Hepatocyte (in vitro differentiated cells): Measurements from ENCODE around the gene SFT2D2. TPM values are rescaled to one million over a fixed set of nuclear protein-coding genes. Genes with fewer than 3 reads are reported as not detected.

Source experiments
- DNase-seq: peaks from one replicate; pipeline ENCODE4 v3.0.0-alpha.2; 2016; ENCODE audit warnings: low spot score
- H2AFZ ChIP-seq: fragments of 200-600 bp; sonication (generic); 2 replicates; pipeline ENCODE4 v1.6.0; 2016; ENCODE audit warnings: antibody characterized with exemption, mild to moderate bottlenecking
- H3K27ac ChIP-seq: fragments of 200-600 bp; sonication (generic); 2 replicates; pipeline ENCODE4 v1.5.1; 2016; ENCODE audit warnings: mild to moderate bottlenecking
- H3K27me3 ChIP-seq: fragments of 200-600 bp; sonication (generic); 2 replicates; pipeline ENCODE4 v1.6.1; 2016
- H3K36me3 ChIP-seq: fragments of 200-600 bp; sonication (generic); replicated peaks from 2 replicates; pipeline ENCODE4 v1.5.1; 2016; ENCODE audit warnings: low read depth; ENCODE audit not compliant: insufficient read depth
- H3K4me1 ChIP-seq: fragments of 200-600 bp; sonication (generic); 2 replicates; pipeline ENCODE4 v1.5.1; 2016; ENCODE audit warnings: mild to moderate bottlenecking, moderate library complexity; ENCODE audit not compliant: insufficient read depth
- H3K4me2 ChIP-seq: fragments of 200-600 bp; sonication (generic); 2 replicates; pipeline ENCODE4 v1.6.0; 2016
- H3K4me3 ChIP-seq: fragments of 200-600 bp; sonication (generic); 2 replicates; pipeline ENCODE4 v1.5.1; 2016; ENCODE audit warnings: mild to moderate bottlenecking
- H3K79me2 ChIP-seq: fragments of 200-600 bp; sonication (generic); 2 replicates; pipeline ENCODE4 v1.6.0; 2017; ENCODE audit warnings: mild to moderate bottlenecking
- H3K9me2 ChIP-seq: fragments of 200-600 bp; sonication (generic); replicated peaks from 2 replicates; pipeline ENCODE4 v1.6.0; 2017; ENCODE audit warnings: mild to moderate bottlenecking; ENCODE audit not compliant: insufficient read depth
- H3K9me3 ChIP-seq: fragments of 200-600 bp; sonication (generic); 2 replicates; pipeline ENCODE4 v1.5.1; 2016; ENCODE audit warnings: low read depth, mild to moderate bottlenecking
- H4K20me1 ChIP-seq: fragments of 200-600 bp; sonication (generic); 2 replicates; pipeline ENCODE4 v1.6.0; 2016; ENCODE audit warnings: mild to moderate bottlenecking; ENCODE audit not compliant: insufficient read depth, poor library complexity, severe bottlenecking
- EZH2 ChIP-seq: fragments of 200-600 bp; sonication (generic); IDR thresholded peaks from 2 replicates; pipeline ENCODE4 v1.6.1; 2016; ENCODE audit warnings: antibody characterized with exemption, mild to moderate bottlenecking, borderline replicate concordance
- EZH2phosphoT487 ChIP-seq: fragments of 200-600 bp; sonication (generic); IDR thresholded peaks from one replicate; pipeline ENCODE4 v1.6.1; 2018; ENCODE audit warnings: antibody characterized with exemption, mild to moderate bottlenecking, low read depth, moderate library complexity; ENCODE audit not compliant: unreplicated experiment, severe bottlenecking
- WGBS: methylation state at CpG from one replicate; pipeline ENCODE4 v1.1.6; 2016; ENCODE audit warnings: low lambda C conversion rate; ENCODE audit errors: missing lambda C conversion rate; 5-methylcytosine and 5-hydroxymethylcytosine counted together
- polyA plus RNA-seq: library from polyadenylated mRNA; unstranded; fragments of >200 nt; fragmentation: Nextera tagmentation; extraction: Ambion mirVana; gene quantifications from 2 replicates; pipeline ENCODE4 v1.2.1, GENCODE V29; 2016
- total RNA-seq: library from RNA; depleted of rRNA; stranded (reverse); fragments of >200 nt; gene quantifications from 2 replicates; pipeline ENCODE4 v1.2.3, GENCODE V29; 2014
- TF ChIP-seq, protein P1 (sequence below): fragments of 200-600 bp; sonication (generic); IDR thresholded peaks from 2 replicates; pipeline ENCODE4 v1.5.1; 2016; ENCODE audit warnings: antibody characterized with exemption, mild to moderate bottlenecking; ENCODE audit not compliant: poor library complexity

Gene SFT2D2
- total and polyA plus RNA-seq, 2 experiments from 2014 or later = 31.5 to 36.9 TPM

DNA sequence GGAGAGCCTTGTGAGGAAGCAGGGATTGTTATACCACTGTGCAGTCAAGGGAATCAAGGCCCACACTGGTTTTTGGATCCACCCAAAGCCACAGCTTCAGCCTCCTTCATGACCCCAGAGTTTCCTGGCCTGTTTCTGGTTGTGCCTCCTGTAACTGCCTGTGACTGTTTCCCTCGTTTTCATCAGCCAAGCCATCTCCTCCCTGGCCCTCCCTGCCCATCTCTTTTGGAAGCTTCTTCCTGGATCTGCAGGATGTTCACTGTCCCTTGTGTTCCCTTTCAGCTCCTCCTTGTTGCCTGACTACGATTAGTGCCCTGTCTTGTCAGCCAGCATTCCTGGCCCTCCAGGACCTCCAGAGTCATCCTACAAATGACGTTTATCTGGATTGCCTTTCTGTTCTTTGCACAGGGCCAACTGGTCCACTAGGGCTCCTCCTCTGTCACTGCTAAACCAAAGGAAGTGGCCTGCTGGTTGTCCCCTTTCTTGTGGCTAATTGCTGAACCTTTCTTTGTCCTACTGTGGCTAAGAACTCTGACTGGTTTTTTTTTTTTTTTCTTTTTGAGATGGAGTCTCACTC lies 17.9 kb downstream of the SFT2D2 start:
- Histone ChIP-seq H4K20me1 (no peaks in the 10 kb centered on the region), H3K9me3 (no peaks in the 10 kb centered on the region), H3K4me1 (peaks cover 5% of the 10 kb centered on the region), H2AFZ (no peak overlapping the region), H3K9me2 (no peaks in the 10 kb centered on the region), H3K27ac (peak overlapping the region; percentile 64), H3K27me3 (no peaks in the 10 kb centered on the region), H3K79me2 (peaks cover 21% of the 10 kb centered on the region), H3K36me3 (peaks cover 4% of the 10 kb centered on the region), H3K4me3 (no peak overlapping the region), H3K4me2 (no peak overlapping the region)
- DNase-seq = no peak
- TF ChIP-seq, protein P1, sequence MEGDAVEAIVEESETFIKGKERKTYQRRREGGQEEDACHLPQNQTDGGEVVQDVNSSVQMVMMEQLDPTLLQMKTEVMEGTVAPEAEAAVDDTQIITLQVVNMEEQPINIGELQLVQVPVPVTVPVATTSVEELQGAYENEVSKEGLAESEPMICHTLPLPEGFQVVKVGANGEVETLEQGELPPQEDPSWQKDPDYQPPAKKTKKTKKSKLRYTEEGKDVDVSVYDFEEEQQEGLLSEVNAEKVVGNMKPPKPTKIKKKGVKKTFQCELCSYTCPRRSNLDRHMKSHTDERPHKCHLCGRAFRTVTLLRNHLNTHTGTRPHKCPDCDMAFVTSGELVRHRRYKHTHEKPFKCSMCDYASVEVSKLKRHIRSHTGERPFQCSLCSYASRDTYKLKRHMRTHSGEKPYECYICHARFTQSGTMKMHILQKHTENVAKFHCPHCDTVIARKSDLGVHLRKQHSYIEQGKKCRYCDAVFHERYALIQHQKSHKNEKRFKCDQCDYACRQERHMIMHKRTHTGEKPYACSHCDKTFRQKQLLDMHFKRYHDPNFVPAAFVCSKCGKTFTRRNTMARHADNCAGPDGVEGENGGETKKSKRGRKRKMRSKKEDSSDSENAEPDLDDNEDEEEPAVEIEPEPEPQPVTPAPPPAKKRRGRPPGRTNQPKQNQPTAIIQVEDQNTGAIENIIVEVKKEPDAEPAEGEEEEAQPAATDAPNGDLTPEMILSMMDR = no peak
- TF ChIP-seq EZH2 = no peak
- no peak for TF ChIP-seq EZH2phosphoT487
- 52% methylated on average over 3 of the region's 3 CpGs for WGBS

DNA sequence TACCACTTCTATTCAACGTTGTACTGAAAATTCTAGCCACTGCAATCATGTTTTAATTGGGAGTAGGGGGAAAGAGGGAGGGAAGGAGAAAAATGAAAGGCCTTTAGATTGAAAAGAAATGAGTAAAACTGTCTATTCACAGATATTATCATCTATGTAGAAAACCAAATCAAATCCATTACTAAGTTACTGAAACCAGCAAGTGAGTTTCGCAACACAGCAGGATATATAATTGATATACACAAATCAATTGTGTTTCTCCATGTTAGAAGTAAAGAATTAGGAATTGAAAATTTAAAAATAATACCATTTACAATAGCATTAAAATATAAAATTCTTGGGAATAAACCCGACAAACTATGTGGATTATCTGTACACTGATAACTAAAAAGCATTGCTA lies 19.2 kb downstream of the SFT2D2 start:
- Histone ChIP-seq H2AFZ (no peak overlapping the region), H3K4me1 (peaks cover 5% of the 10 kb centered on the region), H3K9me3 (no peaks in the 10 kb centered on the region), H3K27ac (no peak overlapping the region), H3K36me3 (peaks cover 4% of the 10 kb centered on the region), H3K9me2 (no peaks in the 10 kb centered on the region), H3K4me3 (no peak overlapping the region), H3K79me2 (peaks cover 34% of the 10 kb centered on the region), H3K27me3 (no peaks in the 10 kb centered on the region), H4K20me1 (no peaks in the 10 kb centered on the region), H3K4me2 (no peak overlapping the region)
- DNase-seq = no peak
- WGBS = 94% methylated on average over 3 of the region's 3 CpGs
- no peak for TF ChIP-seq EZH2phosphoT487
- TF ChIP-seq EZH2 = no peak
- TF ChIP-seq, protein P1 = no peak

DNA sequence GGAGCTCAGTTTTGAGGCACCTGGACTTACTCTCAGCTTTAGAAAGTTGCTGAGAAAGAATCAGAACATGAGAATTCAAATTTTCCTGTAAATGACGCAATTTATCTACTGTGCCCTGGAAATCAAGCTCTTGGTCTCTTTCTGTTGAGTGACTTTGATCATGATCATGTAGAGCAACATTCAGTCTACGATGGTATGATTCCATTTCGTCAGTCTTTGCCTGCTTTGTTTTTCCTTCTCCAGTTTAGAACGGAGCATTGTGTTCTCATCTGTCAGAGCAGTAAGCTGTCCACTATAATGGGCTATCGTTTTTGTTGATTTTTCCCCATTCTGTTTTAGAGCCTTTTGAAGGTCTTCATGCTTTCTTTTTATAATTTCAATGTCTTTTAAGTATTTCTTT lies 20.7 kb downstream of the SFT2D2 start:
- peaks cover 4% of the 10 kb centered on the region for H3K36me3 ChIP-seq
- H3K9me3 ChIP-seq = no peaks in the 10 kb centered on the region
- no peak for DNase-seq
- WGBS = 94% methylated on average over 5 of the region's 5 CpGs
- H3K4me2 ChIP-seq = no peak overlapping the region
- peaks cover 39% of the 10 kb centered on the region for H3K79me2 ChIP-seq
- H4K20me1 ChIP-seq = no peaks in the 10 kb centered on the region
- peaks cover 5% of the 10 kb centered on the region for H3K4me1 ChIP-seq
- H3K9me2 ChIP-seq = no peaks in the 10 kb centered on the region
- no peak overlapping the region for H2AFZ ChIP-seq
- no peak overlapping the region for H3K27ac ChIP-seq
- TF ChIP-seq, protein P1 = no peak
- TF ChIP-seq EZH2 = no peak
- no peak for TF ChIP-seq EZH2phosphoT487
- no peak overlapping the region for H3K4me3 ChIP-seq
- H3K27me3 ChIP-seq = no peaks in the 10 kb centered on the region
